ENCODE data around the gene ITPKB. TPM values are rescaled to one million over a fixed set of nuclear protein-coding genes. Genes with fewer than 3 reads are reported as not detected.

The ITPKB gene
- total and polyA plus RNA-seq, 9 donors, result 11.3 to 43.2 (median 20.1) TPM

DNA sequence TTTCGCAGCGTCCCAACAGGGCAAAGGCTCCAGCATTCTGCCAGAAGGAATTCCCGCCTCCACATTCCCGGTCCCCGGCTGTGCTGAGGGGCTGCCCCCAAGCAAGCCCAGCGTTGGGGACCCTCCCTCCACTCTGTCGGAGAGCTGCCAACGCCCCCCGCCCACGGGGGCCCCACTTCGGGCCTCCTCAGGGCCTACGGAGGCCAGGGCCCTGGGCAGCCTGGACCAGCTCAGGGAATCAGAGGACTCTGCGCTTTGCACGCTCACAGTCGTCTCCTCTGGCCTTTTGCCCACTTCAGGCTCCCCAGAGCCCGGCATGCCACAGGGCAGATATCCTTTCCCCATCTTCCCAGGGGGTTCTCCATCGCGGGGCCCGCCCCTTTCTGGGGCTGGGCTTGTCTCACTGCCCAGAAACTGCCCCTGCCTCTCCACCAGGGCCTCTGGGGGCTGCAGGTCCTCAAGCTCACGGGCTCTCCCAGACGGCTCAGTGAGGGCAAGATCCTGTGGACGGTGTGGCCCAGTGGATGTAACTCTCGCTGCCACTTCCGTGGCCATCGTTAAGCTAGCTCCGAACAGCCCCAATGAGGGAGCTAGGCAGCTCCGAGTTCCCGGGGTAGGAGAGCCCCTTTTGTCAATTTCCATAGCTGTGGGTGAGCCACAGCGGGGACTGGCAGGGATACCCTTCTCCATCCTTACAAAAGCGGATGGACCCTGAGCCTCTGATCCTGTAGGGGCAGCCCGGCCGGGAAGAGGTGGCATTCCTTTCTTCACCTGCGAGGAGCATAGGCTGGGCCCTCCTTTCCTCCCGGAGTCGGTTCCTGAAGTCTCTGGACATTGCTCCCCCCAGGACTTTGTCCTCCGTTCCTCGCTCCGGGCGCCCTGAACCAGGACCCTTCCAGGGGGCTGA is 2.8 kb downstream of the ITPKB start:
- TF ChIP-seq POLR2A (IDR thresholded peaks at IDR 0.05) (no peak), EP300 (IDR thresholded peaks at IDR 0.05) (no peak)
- TF ChIP-seq, protein P1, sequence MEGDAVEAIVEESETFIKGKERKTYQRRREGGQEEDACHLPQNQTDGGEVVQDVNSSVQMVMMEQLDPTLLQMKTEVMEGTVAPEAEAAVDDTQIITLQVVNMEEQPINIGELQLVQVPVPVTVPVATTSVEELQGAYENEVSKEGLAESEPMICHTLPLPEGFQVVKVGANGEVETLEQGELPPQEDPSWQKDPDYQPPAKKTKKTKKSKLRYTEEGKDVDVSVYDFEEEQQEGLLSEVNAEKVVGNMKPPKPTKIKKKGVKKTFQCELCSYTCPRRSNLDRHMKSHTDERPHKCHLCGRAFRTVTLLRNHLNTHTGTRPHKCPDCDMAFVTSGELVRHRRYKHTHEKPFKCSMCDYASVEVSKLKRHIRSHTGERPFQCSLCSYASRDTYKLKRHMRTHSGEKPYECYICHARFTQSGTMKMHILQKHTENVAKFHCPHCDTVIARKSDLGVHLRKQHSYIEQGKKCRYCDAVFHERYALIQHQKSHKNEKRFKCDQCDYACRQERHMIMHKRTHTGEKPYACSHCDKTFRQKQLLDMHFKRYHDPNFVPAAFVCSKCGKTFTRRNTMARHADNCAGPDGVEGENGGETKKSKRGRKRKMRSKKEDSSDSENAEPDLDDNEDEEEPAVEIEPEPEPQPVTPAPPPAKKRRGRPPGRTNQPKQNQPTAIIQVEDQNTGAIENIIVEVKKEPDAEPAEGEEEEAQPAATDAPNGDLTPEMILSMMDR (IDR thresholded peaks at IDR 0.05), result no peak
- H3K9me3 ChIP-seq, result no peaks in the 10 kb centered on the region
- H3K27me3 ChIP-seq, result no peaks in the 10 kb centered on the region
- peaks cover 14% of the 10 kb centered on the region for H3K4me1 ChIP-seq (ENCODE audit: insufficient read depth)
- H3K27ac ChIP-seq, result peak overlapping the region in 1 of 2 donors; percentile 47
- DNase-seq, result peak in 3 of 5 donors; percentile 31 to 36 (median 35)
- 62 to 81% (median 74%) methylated on average over 38 to 39 of the region's 39 CpGs for WGBS, 3 donors
- intact Hi-C loops (cut with DNase I), result loop anchor here in 2 of 4 donors (5.0 to 10.0 kb wide), 4 partner anchors 79 to 99 kb away; no protein-coding TSS in a partner anchor
- H3K36me3 ChIP-seq, result no peaks in the 10 kb centered on the region
- H3K4me3 ChIP-seq, result peak overlapping the region; percentile 74

DNA sequence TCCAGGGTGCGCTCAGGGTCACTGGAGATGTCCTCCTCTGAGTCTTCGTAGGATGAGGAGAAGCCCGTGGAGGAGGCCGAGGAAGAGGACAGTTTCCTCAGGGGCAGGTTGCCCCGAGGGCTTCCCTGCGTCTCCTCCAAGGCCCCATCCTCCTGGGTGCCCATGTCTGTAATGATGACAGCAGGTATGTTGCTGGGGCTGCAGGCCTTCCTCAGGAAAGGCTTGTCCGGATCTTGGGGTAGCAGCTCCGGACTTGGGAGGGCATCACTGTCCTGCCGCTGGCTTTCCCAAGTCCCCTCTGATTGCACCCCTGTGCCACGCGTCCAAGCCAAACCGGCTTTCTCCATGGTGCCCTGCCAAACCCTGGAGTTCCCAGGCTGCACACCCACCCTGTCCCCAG is 3.5 kb downstream of the ITPKB start:
- TF ChIP-seq EP300 (IDR thresholded peaks at IDR 0.05) (no peak), POLR2A (IDR thresholded peaks at IDR 0.05) (no peak)
- TF ChIP-seq, protein P1 (IDR thresholded peaks at IDR 0.05), result no peak
- Histone ChIP-seq H3K27ac (no peak overlapping the region), H3K4me1 (ENCODE audit: insufficient read depth) (peaks cover 14% of the 10 kb centered on the region), H3K36me3 (no peaks in the 10 kb centered on the region), H3K27me3 (no peaks in the 10 kb centered on the region), H3K9me3 (no peaks in the 10 kb centered on the region), H3K4me3 (peak overlapping the region; percentile 74)
- 76 to 81% (median 80%) methylated on average over 12 of the region's 12 CpGs for WGBS, 3 donors
- intact Hi-C loops (cut with DNase I), result loop anchor here in 2 of 4 donors (5.0 to 10.0 kb wide), 4 partner anchors 78 to 98 kb away; no protein-coding TSS in a partner anchor
- no peak for DNase-seq

DNA sequence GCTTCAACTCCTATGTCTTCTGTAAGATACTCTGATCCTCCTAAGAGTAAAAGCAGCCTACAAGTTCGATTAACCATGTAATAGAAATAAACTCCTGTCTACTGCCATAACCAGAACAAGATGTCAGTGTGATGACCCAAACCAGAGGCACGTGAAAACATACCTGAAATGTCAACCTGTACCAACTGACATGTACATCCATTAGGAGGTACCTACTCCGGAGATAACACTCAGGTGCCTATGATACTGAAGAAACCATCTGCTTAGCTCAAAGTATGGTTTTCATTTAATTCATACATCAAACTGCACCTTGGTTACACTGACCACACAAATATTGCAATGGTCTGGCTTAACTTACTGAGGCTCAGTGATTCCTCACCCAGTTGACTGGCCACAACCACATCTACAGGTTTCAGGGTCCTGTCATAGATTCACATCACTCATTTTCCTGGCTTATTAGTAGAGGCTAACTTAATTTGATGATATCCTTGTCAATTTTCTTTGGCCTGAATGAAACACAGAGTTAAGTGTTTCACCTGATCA is 4.4 kb downstream of the ITPKB start:
- Histone ChIP-seq H3K9me3 (no peaks in the 10 kb centered on the region), H3K4me1 (ENCODE audit: insufficient read depth) (peaks cover 14% of the 10 kb centered on the region), H3K4me3 (peak overlapping the region; percentile 74), H3K27me3 (no peaks in the 10 kb centered on the region), H3K27ac (no peak overlapping the region), H3K36me3 (no peaks in the 10 kb centered on the region)
- WGBS, 3 donors, result 74 to 84% (median 83%) methylated on average over 3 of the region's 3 CpGs
- intact Hi-C loops (cut with DNase I), result loop anchor here in 2 of 4 donors (5.0 to 10.0 kb wide), 4 partner anchors 77 to 97 kb away; no protein-coding TSS in a partner anchor
- DNase-seq, result no peak
- TF ChIP-seq, protein P1 (IDR thresholded peaks at IDR 0.05), result no peak
- TF ChIP-seq POLR2A (IDR thresholded peaks at IDR 0.05) (no peak), EP300 (IDR thresholded peaks at IDR 0.05) (no peak)

DNA sequence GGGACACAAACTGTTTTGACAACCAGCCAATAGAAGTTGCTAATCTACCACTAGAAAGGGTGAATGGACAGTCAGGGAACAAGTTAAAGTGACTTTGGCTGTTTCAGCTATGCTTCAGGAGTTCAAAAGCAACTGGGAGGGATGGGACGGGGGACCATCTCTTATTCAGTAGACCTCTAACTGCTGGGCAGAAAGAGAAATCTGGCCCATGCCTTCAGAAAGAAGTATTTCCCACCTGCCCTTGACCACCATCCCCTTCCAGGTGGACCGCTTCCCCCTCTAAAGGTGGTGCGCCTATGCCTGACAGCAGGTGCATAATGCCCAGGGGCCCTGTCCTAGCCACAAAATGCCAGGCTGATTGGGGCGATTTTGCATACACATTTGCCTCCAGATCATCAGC is 5.2 kb downstream of the ITPKB start:
- Histone ChIP-seq H3K27ac (no peak overlapping the region), H3K9me3 (no peaks in the 10 kb centered on the region), H3K27me3 (no peaks in the 10 kb centered on the region), H3K4me1 (ENCODE audit: insufficient read depth) (peaks cover 13% of the 10 kb centered on the region), H3K36me3 (no peaks in the 10 kb centered on the region), H3K4me3 (peak overlapping the region; percentile 22)
- TF ChIP-seq POLR2A (IDR thresholded peaks at IDR 0.05), result no peak
- TF ChIP-seq EP300 (IDR thresholded peaks at IDR 0.05), result no peak
- TF ChIP-seq, protein P1 (IDR thresholded peaks at IDR 0.05), result no peak
- WGBS, 3 donors, result 84 to 96% (median 91%) methylated on average over 4 of the region's 4 CpGs
- no peak for DNase-seq
- intact Hi-C loops (cut with DNase I), result loop anchor here in 1 of 4 donors (10.0 kb wide), 1 partner anchor 89 kb away; no protein-coding TSS in a partner anchor

All from ovary (tissue), 9 donors.